ENCODE results near the gene TRMT1.

TRMT1 gene

DNA sequence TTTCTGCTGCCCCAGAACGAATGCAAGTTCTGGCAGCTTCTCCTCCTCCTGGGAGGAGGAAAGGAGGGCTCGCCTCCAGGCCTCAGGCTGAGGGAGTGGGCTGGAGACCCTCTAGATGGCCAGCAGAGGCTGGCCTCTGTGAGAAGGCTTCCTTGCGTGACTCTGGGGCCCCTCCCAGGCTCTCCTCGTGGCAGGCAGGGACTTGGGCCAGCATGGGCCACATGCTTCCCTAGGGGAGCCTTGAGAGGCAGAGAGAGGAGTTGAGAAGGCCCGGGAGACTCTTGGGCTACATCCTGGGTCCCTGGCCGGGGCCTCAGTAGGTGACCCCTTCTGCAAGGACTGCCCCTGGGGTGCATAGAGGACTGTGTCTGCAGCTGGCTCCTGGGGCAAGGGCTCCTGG, 39.8 kb downstream of the TRMT1 start:
- TF ChIP-seq, protein P1, sequence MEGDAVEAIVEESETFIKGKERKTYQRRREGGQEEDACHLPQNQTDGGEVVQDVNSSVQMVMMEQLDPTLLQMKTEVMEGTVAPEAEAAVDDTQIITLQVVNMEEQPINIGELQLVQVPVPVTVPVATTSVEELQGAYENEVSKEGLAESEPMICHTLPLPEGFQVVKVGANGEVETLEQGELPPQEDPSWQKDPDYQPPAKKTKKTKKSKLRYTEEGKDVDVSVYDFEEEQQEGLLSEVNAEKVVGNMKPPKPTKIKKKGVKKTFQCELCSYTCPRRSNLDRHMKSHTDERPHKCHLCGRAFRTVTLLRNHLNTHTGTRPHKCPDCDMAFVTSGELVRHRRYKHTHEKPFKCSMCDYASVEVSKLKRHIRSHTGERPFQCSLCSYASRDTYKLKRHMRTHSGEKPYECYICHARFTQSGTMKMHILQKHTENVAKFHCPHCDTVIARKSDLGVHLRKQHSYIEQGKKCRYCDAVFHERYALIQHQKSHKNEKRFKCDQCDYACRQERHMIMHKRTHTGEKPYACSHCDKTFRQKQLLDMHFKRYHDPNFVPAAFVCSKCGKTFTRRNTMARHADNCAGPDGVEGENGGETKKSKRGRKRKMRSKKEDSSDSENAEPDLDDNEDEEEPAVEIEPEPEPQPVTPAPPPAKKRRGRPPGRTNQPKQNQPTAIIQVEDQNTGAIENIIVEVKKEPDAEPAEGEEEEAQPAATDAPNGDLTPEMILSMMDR (IDR thresholded peaks at IDR 0.05; ENCODE audit: insufficient read depth, missing control alignments): no peak
- FAIRE-seq (no peak), DNase-seq (ENCODE audit: insufficient read length, low spot score) (no peak)

DNA sequence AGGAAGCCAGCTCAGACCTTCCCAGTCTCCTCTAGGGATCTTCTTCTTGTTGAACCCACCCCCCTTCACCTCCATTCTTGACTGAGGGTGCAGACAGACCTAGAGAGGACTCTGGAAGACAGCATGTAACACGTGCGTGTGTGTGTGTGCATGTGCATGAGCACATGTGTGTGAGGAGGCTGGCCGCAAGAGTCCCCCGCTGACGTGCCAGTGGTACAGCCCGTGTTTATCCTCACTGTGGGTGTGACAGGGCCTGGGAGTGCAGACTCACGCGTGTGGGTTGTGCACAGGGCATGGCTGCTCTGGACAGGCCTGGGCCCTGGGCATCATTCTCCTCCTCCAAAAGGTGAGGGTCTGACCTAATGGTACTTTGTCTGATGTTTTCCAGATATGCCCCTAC, 40.2 kb downstream of the TRMT1 start:
- DNase-seq (ENCODE audit: insufficient read length, low spot score): no peak
- FAIRE-seq: no peak
- TF ChIP-seq, protein P1 (IDR thresholded peaks at IDR 0.05; ENCODE audit: insufficient read depth, missing control alignments): no peak

DNA sequence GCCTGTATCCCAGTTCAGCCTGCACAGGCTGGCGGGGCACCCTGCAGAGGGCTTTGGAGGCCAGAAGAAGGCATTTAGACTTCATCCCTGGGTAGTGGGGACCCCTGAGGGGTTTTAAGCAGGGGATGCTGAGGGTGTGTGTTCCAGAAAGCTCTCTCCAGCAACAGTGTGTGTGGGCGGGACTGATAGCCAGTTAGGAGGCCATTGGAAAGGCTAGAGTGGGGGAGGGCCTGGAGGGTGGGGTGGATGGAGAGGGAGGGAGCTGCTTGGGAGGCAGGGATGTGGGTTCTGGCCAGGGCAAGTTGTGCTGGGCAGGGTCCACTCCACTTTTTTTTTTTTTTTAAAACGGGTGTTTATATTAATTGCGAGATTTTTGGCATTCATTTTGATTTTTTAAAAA, 42.2 kb downstream of the TRMT1 start:
- FAIRE-seq (no peak), DNase-seq (ENCODE audit: insufficient read length, low spot score) (no peak)
- TF ChIP-seq, protein P1 (IDR thresholded peaks at IDR 0.05; ENCODE audit: insufficient read depth, missing control alignments): no peak

DNA sequence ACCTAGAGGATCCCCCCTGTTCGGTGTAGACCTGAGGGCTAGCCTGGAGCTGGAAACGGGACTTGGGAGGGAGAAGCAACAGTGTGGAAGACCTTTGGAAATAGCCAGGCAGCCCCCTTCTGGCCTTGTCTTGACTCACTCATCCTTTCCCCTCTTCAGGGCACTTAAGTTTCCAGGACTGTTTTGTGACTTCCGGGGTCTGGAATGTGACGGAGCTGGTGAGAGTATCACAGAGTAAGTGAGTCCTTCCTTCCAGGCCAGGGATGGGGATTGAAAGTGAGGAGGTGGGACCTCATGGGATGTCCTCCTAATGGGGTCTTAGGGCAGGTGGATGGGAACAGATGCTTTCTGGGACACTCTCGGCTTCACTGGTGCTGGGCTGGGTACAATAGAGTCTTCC, 43.3 kb downstream of the TRMT1 start:
- TF ChIP-seq, protein P1 (IDR thresholded peaks at IDR 0.05; ENCODE audit: insufficient read depth, missing control alignments): no peak
- no peak for DNase-seq (ENCODE audit: insufficient read length, low spot score)
- FAIRE-seq: no peak

DNA sequence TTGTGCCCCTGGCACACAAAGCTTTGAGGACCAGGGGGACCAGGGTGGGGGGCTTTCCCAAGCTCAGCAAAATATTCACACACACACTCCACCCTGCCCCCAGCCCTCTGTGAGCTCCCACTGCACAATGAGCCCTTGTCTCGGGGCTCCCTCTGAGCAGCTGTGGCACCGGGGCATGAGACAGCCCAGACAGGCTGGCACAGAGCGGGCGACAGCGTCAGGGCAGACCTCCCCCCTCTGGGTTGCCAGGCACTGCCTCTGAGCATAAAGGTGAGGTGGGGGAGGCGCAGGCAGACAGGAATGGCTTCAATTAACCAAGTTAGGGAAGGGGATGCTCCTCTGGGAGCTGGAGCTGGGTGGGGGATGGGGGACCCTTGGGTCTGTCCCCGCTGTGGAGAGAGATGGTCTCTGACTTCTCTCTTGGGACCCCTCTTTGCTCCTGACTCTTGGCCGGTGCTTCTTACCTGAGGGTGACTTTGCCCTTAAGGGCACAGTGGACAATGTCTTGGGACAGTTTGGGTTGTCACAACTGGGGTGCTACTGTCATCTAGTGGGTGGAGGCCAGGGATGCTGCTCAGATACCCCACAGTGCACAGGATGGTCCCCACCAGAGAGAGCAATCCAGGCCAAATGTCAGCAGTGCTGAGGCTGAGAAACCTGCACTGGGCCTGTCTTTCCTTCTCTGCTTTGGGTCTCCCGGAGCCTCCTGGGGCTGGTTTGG, 44.2 kb downstream of the TRMT1 start:
- TF ChIP-seq, protein P1 (IDR thresholded peaks at IDR 0.05; ENCODE audit: insufficient read depth, missing control alignments): no peak
- DNase-seq (ENCODE audit: insufficient read length, low spot score) (no peak), FAIRE-seq (no peak)

DNA sequence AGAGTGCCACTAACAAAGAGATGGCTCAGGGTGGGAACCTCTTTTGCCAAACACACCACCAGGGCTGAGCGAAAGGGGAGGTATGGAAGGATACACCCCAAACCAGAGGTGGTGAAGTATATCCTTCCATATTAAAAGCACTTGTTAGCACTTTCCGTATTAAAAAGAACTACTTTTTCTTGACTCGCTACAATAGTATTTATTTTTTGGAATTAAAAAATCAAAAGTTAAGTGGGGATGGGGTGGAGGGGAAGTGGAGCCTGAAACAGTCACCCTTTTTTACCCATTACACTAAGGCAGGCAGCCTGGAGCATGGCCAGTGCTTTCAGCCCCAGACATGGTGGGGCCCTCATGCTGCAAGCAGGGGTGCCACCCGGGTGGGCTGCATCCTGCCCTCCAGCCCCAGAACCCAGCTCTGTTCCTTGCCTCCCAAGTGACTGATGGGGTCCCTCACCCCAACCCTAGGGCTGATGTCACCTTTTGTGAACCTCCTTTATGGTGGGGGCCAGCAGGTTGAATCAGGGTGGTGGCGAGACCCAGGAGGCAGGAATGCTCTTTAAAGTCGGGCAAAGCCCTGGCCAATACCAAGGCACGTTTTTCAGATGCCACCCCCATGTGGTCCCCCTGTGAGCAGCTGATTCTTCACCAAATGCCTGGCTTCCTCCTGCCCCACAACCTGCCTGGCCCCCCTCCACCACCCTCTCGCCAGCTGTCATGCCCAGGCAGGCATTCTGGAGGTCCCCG, 44.9 kb downstream of the TRMT1 start:
- TF ChIP-seq, protein P1 (IDR thresholded peaks at IDR 0.05; ENCODE audit: insufficient read depth, missing control alignments): no peak
- DNase-seq (ENCODE audit: insufficient read length, low spot score) (no peak), FAIRE-seq (no peak)
